H9 (cell line): ENCODE results near the gene IRF7. TPM values are rescaled to one million over a fixed set of nuclear protein-coding genes. Genes with fewer than 3 reads are reported as not detected.
A peak's percentile ranks its signal among the peaks of the same experiment; 100 is the strongest.

Experiments used
- DNase-seq: peaks from one replicate; pipeline ENCODE4 v3.0.0-alpha.2; 2017
- H2AFZ ChIP-seq: one replicate; pipeline ENCODE4 v1.6.1; 2013; ENCODE audit warnings: mild to moderate bottlenecking, low read length, control low read depth, moderate library complexity
- H2AK5ac ChIP-seq: 2 replicates; pipeline ENCODE4 v1.6.1; 2013; ENCODE audit warnings: low read length, control low read depth, mixed read lengths; ENCODE audit not compliant: insufficient read length
- H2BK120ac ChIP-seq: one replicate; pipeline ENCODE4 v1.6.1; 2013; ENCODE audit warnings: low read depth, mild to moderate bottlenecking, low read length, control low read depth, inconsistent platforms; ENCODE audit not compliant: poor library complexity, severe bottlenecking
- H2BK12ac ChIP-seq: 2 replicates; pipeline ENCODE4 v1.6.1; 2013; ENCODE audit warnings: low read length, control low read depth, mixed read lengths, low read depth; ENCODE audit not compliant: insufficient read length
- H2BK15ac ChIP-seq: 2 replicates; pipeline ENCODE4 v1.6.1; 2013; ENCODE audit warnings: low read depth, low read length, control low read depth
- H2BK20ac ChIP-seq: one replicate; pipeline ENCODE4 v1.6.1; 2013; ENCODE audit warnings: low read depth, mild to moderate bottlenecking, low read length, control low read depth, inconsistent platforms; ENCODE audit not compliant: poor library complexity, severe bottlenecking
- H2BK5ac ChIP-seq: 2 replicates; pipeline ENCODE4 v1.6.1; 2013; ENCODE audit warnings: low read length, control low read depth, mixed read lengths; ENCODE audit not compliant: insufficient read length
- H3K14ac ChIP-seq: 2 replicates; pipeline ENCODE4 v1.6.1; 2013; ENCODE audit warnings: low read length, control low read depth; ENCODE audit not compliant: insufficient read depth
- H3K18ac ChIP-seq: 2 replicates; pipeline ENCODE4 v1.6.1; 2013; ENCODE audit warnings: low read depth, mild to moderate bottlenecking, mixed read lengths, low read length, control low read depth; ENCODE audit not compliant: insufficient read length
- H3K23ac ChIP-seq: 2 replicates; pipeline ENCODE4 v1.6.1; 2013; ENCODE audit warnings: low read length, control low read depth, mixed read lengths, low read depth; ENCODE audit not compliant: insufficient read length
- H3K23me2 ChIP-seq: 2 replicates; pipeline ENCODE4 v1.6.1; 2013; ENCODE audit warnings: low read depth, mild to moderate bottlenecking, mixed read lengths, low read length, control low read depth; ENCODE audit not compliant: insufficient read length, poor library complexity, severe bottlenecking
- H3K27ac ChIP-seq: 2 replicates; pipeline ENCODE4 v1.5.1; 2013; ENCODE audit warnings: low read length, control low read depth, mixed read lengths, low read depth; ENCODE audit not compliant: insufficient read length
- H3K27me3 ChIP-seq: 2 replicates; pipeline ENCODE4 v1.6.1; 2013; ENCODE audit warnings: low read length, control low read depth, inconsistent platforms; ENCODE audit not compliant: insufficient read depth
- H3K4ac ChIP-seq: 2 replicates; pipeline ENCODE4 v1.6.1; 2013; ENCODE audit warnings: low read depth, mild to moderate bottlenecking, control low read depth, inconsistent platforms, low read length, moderate library complexity
- H3K4me1 ChIP-seq: 2 replicates; pipeline ENCODE4 v1.6.1; 2013; ENCODE audit warnings: low read length, control low read depth, inconsistent platforms; ENCODE audit not compliant: insufficient read depth
- H3K4me2 ChIP-seq: 2 replicates; pipeline ENCODE4 v1.6.1; 2013; ENCODE audit warnings: low read length, control low read depth, mixed read lengths; ENCODE audit not compliant: insufficient read length, insufficient read depth
- H3K56ac ChIP-seq: 2 replicates; pipeline ENCODE4 v1.6.1; 2013; ENCODE audit warnings: low read depth, mild to moderate bottlenecking, mixed read lengths, low read length, control low read depth; ENCODE audit not compliant: insufficient read length
- H3K79me1 ChIP-seq: 2 replicates; pipeline ENCODE4 v1.6.1; 2013; ENCODE audit warnings: low read depth, mild to moderate bottlenecking, moderate library complexity, low read length, control low read depth, inconsistent platforms; ENCODE audit not compliant: insufficient read depth, poor library complexity, severe bottlenecking
- H3K79me2 ChIP-seq: 2 replicates; pipeline ENCODE4 v1.6.1; 2013; ENCODE audit warnings: low read length, control low read depth, inconsistent platforms; ENCODE audit not compliant: insufficient read depth
- H3K9ac ChIP-seq: 2 replicates; pipeline ENCODE4 v1.6.1; 2013; ENCODE audit warnings: low read length, control low read depth, mixed read lengths; ENCODE audit not compliant: insufficient read length; ENCODE audit errors: extremely low read depth
- H3K9me3 ChIP-seq: one replicate; pipeline ENCODE4 v1.6.1; 2013; ENCODE audit warnings: low read depth, low read length, inconsistent platforms; ENCODE audit not compliant: control insufficient read depth
- H3T11ph ChIP-seq: one replicate; pipeline ENCODE4 v1.6.1; 2013; ENCODE audit warnings: mild to moderate bottlenecking, low read length, control low read depth, inconsistent platforms
- H4K20me1 ChIP-seq: one replicate; pipeline ENCODE4 v1.6.1; 2013; ENCODE audit not compliant: control insufficient read depth, insufficient read length, insufficient read depth
- H4K5ac ChIP-seq: 2 replicates; pipeline ENCODE4 v1.6.1; 2013; ENCODE audit warnings: low read depth, mild to moderate bottlenecking, mixed read lengths, low read length, control low read depth; ENCODE audit not compliant: insufficient read length
- H4K8ac ChIP-seq: replicated peaks from 2 replicates; pipeline ENCODE4 v1.6.1; 2013; ENCODE audit warnings: low read length, control low read depth, mixed read lengths, low read depth; ENCODE audit not compliant: insufficient read length
- H4K91ac ChIP-seq: 2 replicates; pipeline ENCODE4 v1.6.1; 2013; ENCODE audit warnings: low read depth, mild to moderate bottlenecking, moderate library complexity, mixed read lengths, low read length, control low read depth; ENCODE audit not compliant: insufficient read length
- H3K27ac Mint-ChIP-seq, 3 experiments: 2 replicates in 2 of 3; 3 replicates in 1 of 3; pipeline ENCODE4 v1.8.0; 2020 to 2021; ENCODE audit warnings: mixed read lengths in 3 of 3, mild to moderate bottlenecking in 1 of 3, moderate library complexity in 1 of 3
- H3K27me3 Mint-ChIP-seq: 2 replicates; pipeline ENCODE4 v1.8.0; 2021; ENCODE audit warnings: low read depth, mild to moderate bottlenecking, moderate library complexity, mixed read lengths
- H3K36me3 Mint-ChIP-seq, 3 experiments: 2 replicates in 2 of 3; 3 replicates in 1 of 3; pipeline ENCODE4 v1.8.0; 2020 to 2021; ENCODE audit warnings: low read depth in 3 of 3, mixed read lengths in 3 of 3; ENCODE audit not compliant: insufficient read depth in 1 of 3
- H3K4me1 Mint-ChIP-seq, 2 experiments: 2 replicates each; pipeline ENCODE4 v1.8.0; 2020; ENCODE audit warnings: mixed read lengths in 2 of 2
- H3K4me3 Mint-ChIP-seq, 2 experiments: 2 replicates in 1 of 2; 3 replicates in 1 of 2; pipeline ENCODE4 v1.8.0; 2020 to 2021; ENCODE audit warnings: mild to moderate bottlenecking in 2 of 2, mixed read lengths in 2 of 2, moderate library complexity in 1 of 2
- H3K9me3 Mint-ChIP-seq, 2 experiments: 2 replicates in 1 of 2; 3 replicates in 1 of 2; pipeline ENCODE4 v1.8.0; 2020; ENCODE audit warnings: mild to moderate bottlenecking in 2 of 2, mixed read lengths in 2 of 2, moderate library complexity in 1 of 2
- WGBS: extraction: QIAGEN DNeasy Blood & Tissue Kit; methylation state at CpG from one replicate; pipeline ENCODE4 v1.1.7; 2013; ENCODE audit warnings: missing lambda C conversion rate, low lambda C conversion rate, mixed read lengths; ENCODE audit not compliant: insufficient read length; ENCODE audit errors: extremely low coverage; 5-methylcytosine and 5-hydroxymethylcytosine counted together
- total RNA-seq: library from RNA; stranded (reverse); gene quantifications from 2 replicates; pipeline ENCODE4 v1.2.1, GENCODE V29; 2021
- TF ChIP-seq, protein P1 (sequence below): fragments of 200-600 bp; sonication (generic); conservative IDR thresholded peaks from 3 replicates; pipeline ENCODE4 v1.8.0; 2021; ENCODE audit warnings: antibody characterized with exemption, mild to moderate bottlenecking

The IRF7 gene
- total RNA-seq, 1 experiment from 2014 or later: 9.8 TPM

DNA sequence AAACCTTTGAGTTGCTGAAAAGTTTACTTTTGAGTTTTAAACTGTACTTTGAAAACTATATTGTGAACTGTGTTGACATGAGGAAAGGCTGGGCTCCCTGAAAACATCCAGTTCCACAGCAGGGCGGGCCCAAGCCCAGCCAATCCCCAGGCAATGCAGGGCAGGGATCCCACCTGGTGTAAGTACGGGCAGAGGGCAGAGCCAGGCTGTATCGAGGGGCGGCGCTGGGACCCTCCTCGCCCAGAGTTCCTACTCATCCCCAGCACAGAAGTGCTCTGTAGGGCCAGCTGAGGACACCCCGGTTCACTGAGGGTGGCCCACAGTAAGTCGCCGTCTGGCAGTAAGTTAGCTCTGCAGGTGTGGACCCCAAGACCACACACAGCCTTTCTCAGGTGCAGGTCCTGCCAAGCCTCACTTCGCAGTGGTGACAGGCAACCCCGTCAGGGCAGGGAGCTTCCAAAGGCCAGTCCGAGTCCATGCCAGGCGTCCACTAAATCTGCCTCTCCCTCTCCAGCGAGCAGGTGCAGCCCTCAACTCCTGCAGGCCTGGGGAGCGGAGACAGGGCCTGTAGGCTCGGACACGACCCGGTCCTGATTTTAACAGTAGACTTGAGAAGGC is 48.6 kb downstream of the IRF7 start:
- no CpG with 5 or more reads among the region's 18 CpGs for WGBS
- Histone ChIP-seq H4K20me1 (no peaks in the 10 kb centered on the region), H3K23me2 (peaks cover 5% of the 10 kb centered on the region), H3K14ac (no peak overlapping the region), H2BK20ac (no peak overlapping the region), H3K23ac (no peak overlapping the region), H3K4me1 (no peaks in the 10 kb centered on the region), H3K27ac (no peak overlapping the region), H2BK15ac (no peak overlapping the region), H3K9me3 (no peaks in the 10 kb centered on the region), H4K5ac (no peak overlapping the region), H2AK5ac (no peak overlapping the region), H3K9ac (no peak overlapping the region), H2AFZ (no peak overlapping the region), H3K4ac (no peak overlapping the region), H3K18ac (no peak overlapping the region), H2BK120ac (no peak overlapping the region), H3K4me2 (peak overlapping the region; percentile 22), H3K27me3 (no peaks in the 10 kb centered on the region), H3K56ac (no peak overlapping the region), H2BK12ac (no peak overlapping the region), H3K79me2 (no peaks in the 10 kb centered on the region), H4K91ac (no peak overlapping the region), H2BK5ac (no peak overlapping the region), H4K8ac (no peak overlapping the region), H3K79me1 (no peaks in the 10 kb centered on the region), H3T11ph (no peak overlapping the region)
- H3K4me3 Mint-ChIP-seq: peak overlapping the region; percentile 74 to 87
- no peak overlapping the region for H3K27ac Mint-ChIP-seq
- peaks cover 2% of the 10 kb centered on the region; the same call in 1 of the 2 replicates for H3K27me3 Mint-ChIP-seq
- no peak for DNase-seq
- peaks cover 0 to 11% (median 4%) of the 10 kb centered on the region in 3 experiments; a peak in 5 of 7 replicates for H3K36me3 Mint-ChIP-seq
- H3K9me3 Mint-ChIP-seq: 0 out of 5 replicates have a peak, but pooled peaks cover 0 to 2% of the 10 kb centered on the region in 2 experiments
- TF ChIP-seq, protein P1, sequence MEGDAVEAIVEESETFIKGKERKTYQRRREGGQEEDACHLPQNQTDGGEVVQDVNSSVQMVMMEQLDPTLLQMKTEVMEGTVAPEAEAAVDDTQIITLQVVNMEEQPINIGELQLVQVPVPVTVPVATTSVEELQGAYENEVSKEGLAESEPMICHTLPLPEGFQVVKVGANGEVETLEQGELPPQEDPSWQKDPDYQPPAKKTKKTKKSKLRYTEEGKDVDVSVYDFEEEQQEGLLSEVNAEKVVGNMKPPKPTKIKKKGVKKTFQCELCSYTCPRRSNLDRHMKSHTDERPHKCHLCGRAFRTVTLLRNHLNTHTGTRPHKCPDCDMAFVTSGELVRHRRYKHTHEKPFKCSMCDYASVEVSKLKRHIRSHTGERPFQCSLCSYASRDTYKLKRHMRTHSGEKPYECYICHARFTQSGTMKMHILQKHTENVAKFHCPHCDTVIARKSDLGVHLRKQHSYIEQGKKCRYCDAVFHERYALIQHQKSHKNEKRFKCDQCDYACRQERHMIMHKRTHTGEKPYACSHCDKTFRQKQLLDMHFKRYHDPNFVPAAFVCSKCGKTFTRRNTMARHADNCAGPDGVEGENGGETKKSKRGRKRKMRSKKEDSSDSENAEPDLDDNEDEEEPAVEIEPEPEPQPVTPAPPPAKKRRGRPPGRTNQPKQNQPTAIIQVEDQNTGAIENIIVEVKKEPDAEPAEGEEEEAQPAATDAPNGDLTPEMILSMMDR: no peak
- H3K4me1 Mint-ChIP-seq: peaks cover 27 to 35% of the 10 kb centered on the region in 2 experiments
